Uterus (tissue), 2 donors: ENCODE results near the gene ATP5F1D.

Experiments
- POLR2A ChIP-seq, 2 donors: fragments of 450-650 bp; IDR thresholded peaks; one replicate each; pipeline ENCODE4 v1.6.1; 2016; ENCODE audit warnings: antibody characterized with exemption in 2 of 2, mild to moderate bottlenecking in 1 of 2, moderate library complexity in 1 of 2
- TF ChIP-seq, protein P1 (sequence below), 4 experiments: fragments of 200-600 bp in 2 of 4; fragments of 450-650 bp in 2 of 4; sonication (generic) in 2 of 4; IDR thresholded peaks; one replicate each; pipeline ENCODE4 v1.5.1; 2016 to 2019; ENCODE audit warnings: antibody characterized with exemption in 4 of 4, mild to moderate bottlenecking in 2 of 4, moderate library complexity in 1 of 4

DNA sequence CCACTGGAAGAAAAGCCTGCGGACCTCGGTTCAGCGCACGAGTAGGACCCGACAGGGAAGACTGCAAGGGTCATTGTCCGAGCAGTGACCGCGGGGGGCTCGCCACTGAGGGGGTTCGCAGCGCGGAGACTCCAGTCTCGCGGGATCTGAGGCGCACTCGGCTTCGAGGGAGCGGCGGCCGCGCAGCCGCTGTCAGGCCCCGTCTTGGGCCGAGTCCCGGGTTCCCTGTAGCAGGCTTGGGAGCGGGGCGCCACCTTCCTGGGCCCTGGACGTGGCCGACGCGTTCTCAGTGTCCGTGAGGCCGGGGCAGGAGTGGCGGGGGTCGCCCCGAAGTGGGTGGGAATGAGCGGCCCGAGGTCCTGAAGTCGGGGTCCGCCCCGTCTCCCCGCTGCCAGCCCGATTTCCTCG lies 33.3 kb downstream of the ATP5F1D start:
- TF ChIP-seq POLR2A (IDR thresholded peaks at IDR 0.05), result no peak
- TF ChIP-seq, protein P1, sequence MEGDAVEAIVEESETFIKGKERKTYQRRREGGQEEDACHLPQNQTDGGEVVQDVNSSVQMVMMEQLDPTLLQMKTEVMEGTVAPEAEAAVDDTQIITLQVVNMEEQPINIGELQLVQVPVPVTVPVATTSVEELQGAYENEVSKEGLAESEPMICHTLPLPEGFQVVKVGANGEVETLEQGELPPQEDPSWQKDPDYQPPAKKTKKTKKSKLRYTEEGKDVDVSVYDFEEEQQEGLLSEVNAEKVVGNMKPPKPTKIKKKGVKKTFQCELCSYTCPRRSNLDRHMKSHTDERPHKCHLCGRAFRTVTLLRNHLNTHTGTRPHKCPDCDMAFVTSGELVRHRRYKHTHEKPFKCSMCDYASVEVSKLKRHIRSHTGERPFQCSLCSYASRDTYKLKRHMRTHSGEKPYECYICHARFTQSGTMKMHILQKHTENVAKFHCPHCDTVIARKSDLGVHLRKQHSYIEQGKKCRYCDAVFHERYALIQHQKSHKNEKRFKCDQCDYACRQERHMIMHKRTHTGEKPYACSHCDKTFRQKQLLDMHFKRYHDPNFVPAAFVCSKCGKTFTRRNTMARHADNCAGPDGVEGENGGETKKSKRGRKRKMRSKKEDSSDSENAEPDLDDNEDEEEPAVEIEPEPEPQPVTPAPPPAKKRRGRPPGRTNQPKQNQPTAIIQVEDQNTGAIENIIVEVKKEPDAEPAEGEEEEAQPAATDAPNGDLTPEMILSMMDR (IDR thresholded peaks at IDR 0.05), result peak in 1 of 4 experiments; percentile 0
